Erythroblast (primary cell): ENCODE data around the gene RHBDL1.

Experiments used
- GATA1 ChIP-seq: IDR thresholded peaks from 2 replicates; pipeline ENCODE4 v1.6.1; 2011; ENCODE audit warnings: low read depth, mild to moderate bottlenecking, control low read depth, low read length, moderate library complexity
- POLR2A ChIP-seq: IDR thresholded peaks from 2 replicates; pipeline ENCODE4 v1.6.1; 2011; ENCODE audit warnings: mild to moderate bottlenecking, low read length

DNA sequence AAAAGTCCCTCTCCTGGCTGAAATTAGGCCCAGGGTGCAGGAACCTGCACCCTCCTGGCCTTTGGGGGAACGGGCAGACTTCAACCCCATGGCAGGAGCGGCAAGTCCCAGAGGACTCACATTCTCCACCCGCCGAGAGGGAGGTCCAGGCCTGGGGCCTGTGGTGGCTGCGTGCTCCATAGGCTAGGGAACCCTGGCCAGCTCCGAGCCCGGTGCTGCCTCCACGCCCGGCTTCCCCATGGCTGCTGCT, 50.6 kb downstream of the RHBDL1 start:
- TF ChIP-seq POLR2A (no peak), GATA1 (no peak)
